ENCODE results near the gene MRM3. TPM values are rescaled to one million over a fixed set of nuclear protein-coding genes. Genes with fewer than 3 reads are reported as not detected.
"Not testable (repeated sequence)": the region's sequence is repeated elsewhere in the genome, so short reads cannot be mapped to it uniquely, and the experiment has no call there.

MRM3 gene
- total RNA-seq, 2 experiments from 2014 or later = 16.9 to 19.6 TPM

DNA sequence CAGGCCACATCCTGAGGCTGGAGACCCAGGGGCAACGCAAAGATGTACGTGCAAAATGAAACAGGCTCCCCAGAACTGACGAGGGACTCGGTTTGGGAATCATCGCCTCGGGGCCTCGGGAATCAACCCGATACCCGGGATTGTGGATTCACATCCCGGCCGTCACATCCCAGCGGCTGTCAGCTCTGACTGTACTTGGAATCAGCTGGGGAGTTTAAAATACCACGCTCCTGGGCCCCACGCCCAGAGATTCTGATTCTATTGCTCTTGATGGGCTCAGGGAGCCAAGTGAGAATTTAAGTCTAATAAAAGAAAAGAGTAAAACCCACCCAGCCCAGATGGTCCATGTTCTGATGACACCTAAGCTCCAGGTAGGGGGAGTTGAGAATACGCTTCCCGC is 42.2 kb downstream of the MRM3 start:
- Mint-ChIP-seq H3K27me3 (no peaks in the 10 kb centered on the region), H3K27ac (no peak overlapping the region), H3K4me1 (no peaks in the 10 kb centered on the region), H3K36me3 (ENCODE audit: low read depth) (no peaks in the 10 kb centered on the region), H3K4me3 (no peak overlapping the region), H3K9me3 (no peaks in the 10 kb centered on the region)
- DNase-seq = no peak
- POLR2A ChIA-PET = no interaction called here
- CTCF ChIA-PET = interaction anchor here (0.7 to 1.0 kb wide), 2 partner anchors 9 to 37 kb away, joined by 3 to 4 read pairs; no protein-coding TSS in a partner anchor

- Mint-ChIP-seq H3K4me3 (no peak overlapping the region), H3K36me3 (ENCODE audit: low read depth) (no peaks in the 10 kb centered on the region), H3K27ac (no peak overlapping the region), H3K27me3 (no peaks in the 10 kb centered on the region), H3K4me1 (no peaks in the 10 kb centered on the region), H3K9me3 (no peaks in the 10 kb centered on the region)
- POLR2A ChIA-PET = no interaction called here
- CTCF ChIA-PET = interaction anchor here (1.0 kb wide), 1 partner anchor 10 kb away, joined by 3 read pairs; no protein-coding TSS in a partner anchor
- DNase-seq = no peak
Observed at GRCh38 chr17:825216-825615, 43.1 kb downstream of the MRM3 start.

DNA sequence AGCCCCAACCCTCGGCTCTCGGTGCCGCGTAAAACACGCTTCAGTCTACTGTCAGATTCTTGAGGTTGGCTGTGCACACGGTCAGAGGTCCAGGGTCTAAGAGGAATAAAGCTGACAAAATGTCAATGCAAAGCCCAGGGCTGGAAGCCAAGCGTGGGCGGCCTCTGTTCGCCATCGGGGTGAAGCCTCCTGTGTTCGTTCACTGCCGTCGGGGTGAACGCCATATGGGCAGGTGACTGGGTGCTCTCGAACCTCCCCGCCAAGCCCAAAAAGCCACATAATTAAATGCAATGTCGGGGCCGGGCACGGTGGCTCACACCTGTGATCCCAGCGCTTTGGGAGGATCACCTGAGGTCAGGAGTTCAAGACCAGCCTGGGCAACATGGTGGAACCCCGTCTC is 44.6 kb downstream of the MRM3 start:
- H3K36me3 Mint-ChIP-seq (ENCODE audit: low read depth) = no peaks in the 10 kb centered on the region
- H3K4me1 Mint-ChIP-seq = no peaks in the 10 kb centered on the region
- ChIA-PET POLR2A (no interaction called here), CTCF (no interaction called here)
- no peak overlapping the region for H3K4me3 Mint-ChIP-seq
- H3K9me3 Mint-ChIP-seq = no peaks in the 10 kb centered on the region
- no peak for DNase-seq
- H3K27ac Mint-ChIP-seq = no peak overlapping the region
- H3K27me3 Mint-ChIP-seq = no peaks in the 10 kb centered on the region

DNA sequence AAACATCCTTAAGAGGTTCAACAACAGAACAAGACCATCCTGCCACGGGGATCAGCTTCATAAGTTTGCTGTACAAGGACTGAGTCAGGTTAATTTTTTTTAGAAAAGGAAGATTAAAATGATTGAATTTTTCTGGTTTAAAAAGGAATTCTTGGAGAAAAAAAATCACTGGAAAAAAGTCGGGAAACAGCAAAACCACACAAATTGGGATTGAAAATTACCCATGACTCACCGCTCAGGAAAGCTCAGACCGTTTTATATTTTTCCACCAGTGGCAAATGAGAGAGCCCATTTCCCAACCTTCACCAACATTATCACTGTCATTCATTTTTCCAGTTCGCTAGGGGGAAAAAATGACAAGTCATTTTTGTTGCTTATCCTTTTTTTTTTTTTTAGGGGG is 46.6 kb downstream of the MRM3 start:
- Mint-ChIP-seq H3K27ac (no peak overlapping the region), H3K4me3 (no peak overlapping the region), H3K27me3 (no peaks in the 10 kb centered on the region), H3K9me3 (no peaks in the 10 kb centered on the region), H3K4me1 (no peaks in the 10 kb centered on the region), H3K36me3 (ENCODE audit: low read depth) (no peaks in the 10 kb centered on the region)
- DNase-seq = no peak
- POLR2A ChIA-PET = no interaction called here
- CTCF ChIA-PET = no interaction called here

DNA sequence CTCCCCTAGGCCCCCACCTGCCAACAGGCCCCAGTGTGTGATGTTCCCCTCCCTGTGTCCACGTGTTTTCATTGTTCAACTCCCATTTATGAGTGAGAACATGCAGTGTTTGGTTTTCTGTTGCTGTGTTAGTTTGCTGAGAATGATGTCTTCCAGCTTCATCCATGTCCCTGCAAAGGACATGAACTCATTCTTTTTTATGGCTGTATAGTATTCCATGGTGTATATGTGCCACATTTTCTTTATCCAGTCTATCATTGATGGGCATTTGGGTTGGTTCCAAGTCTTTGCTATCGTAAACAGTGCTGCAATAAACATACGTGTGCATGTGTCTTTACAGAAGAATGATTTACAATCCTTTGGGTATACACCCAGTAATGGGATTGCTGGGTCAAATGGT is 47.5 kb downstream of the MRM3 start:
- POLR2A ChIA-PET; H3K4me3 Mint-ChIP-seq; H3K9me3 Mint-ChIP-seq; H3K27me3 Mint-ChIP-seq; DNase-seq; H3K36me3 Mint-ChIP-seq (ENCODE audit: low read depth); H3K4me1 Mint-ChIP-seq; CTCF ChIA-PET; H3K27ac Mint-ChIP-seq: not testable (repeated sequence)

GRCh38 chr17:830381-830780 is 48.2 kb downstream of the MRM3 start:
- ChIA-PET CTCF (no interaction called here), POLR2A (no interaction called here)
- DNase-seq = no peak
- no peaks in the 10 kb centered on the region for H3K4me1 Mint-ChIP-seq
- no peaks in the 10 kb centered on the region for H3K36me3 Mint-ChIP-seq (ENCODE audit: low read depth)
- no peaks in the 10 kb centered on the region for H3K27me3 Mint-ChIP-seq
- H3K9me3 Mint-ChIP-seq = no peaks in the 10 kb centered on the region
- no peak overlapping the region for H3K27ac Mint-ChIP-seq
- H3K4me3 Mint-ChIP-seq = no peak overlapping the region

- H3K27me3 Mint-ChIP-seq = no peaks in the 10 kb centered on the region
- H3K36me3 Mint-ChIP-seq (ENCODE audit: low read depth) = no peaks in the 10 kb centered on the region
- DNase-seq = no peak
- H3K9me3 Mint-ChIP-seq = no peaks in the 10 kb centered on the region
- ChIA-PET CTCF (no interaction called here), POLR2A (no interaction called here)
- H3K4me1 Mint-ChIP-seq = no peaks in the 10 kb centered on the region
- no peak overlapping the region for H3K4me3 Mint-ChIP-seq
- H3K27ac Mint-ChIP-seq = no peak overlapping the region
Observed at GRCh38 chr17:830950-831349, 48.8 kb downstream of the MRM3 start.

- H3K9me3 Mint-ChIP-seq = no peaks in the 10 kb centered on the region
- H3K36me3 Mint-ChIP-seq (ENCODE audit: low read depth) = no peaks in the 10 kb centered on the region
- CTCF ChIA-PET = interaction anchor here (0.6 kb wide), 1 partner anchor 622 kb away, joined by 3 read pairs; no protein-coding TSS in a partner anchor
- H3K4me3 Mint-ChIP-seq = no peak overlapping the region
- no peak overlapping the region for H3K27ac Mint-ChIP-seq
- H3K4me1 Mint-ChIP-seq = no peaks in the 10 kb centered on the region
- H3K27me3 Mint-ChIP-seq = no peaks in the 10 kb centered on the region
- POLR2A ChIA-PET = no interaction called here
- DNase-seq = no peak
Observed at GRCh38 chr17:834136-834535, 52.0 kb downstream of the MRM3 start.

DNA sequence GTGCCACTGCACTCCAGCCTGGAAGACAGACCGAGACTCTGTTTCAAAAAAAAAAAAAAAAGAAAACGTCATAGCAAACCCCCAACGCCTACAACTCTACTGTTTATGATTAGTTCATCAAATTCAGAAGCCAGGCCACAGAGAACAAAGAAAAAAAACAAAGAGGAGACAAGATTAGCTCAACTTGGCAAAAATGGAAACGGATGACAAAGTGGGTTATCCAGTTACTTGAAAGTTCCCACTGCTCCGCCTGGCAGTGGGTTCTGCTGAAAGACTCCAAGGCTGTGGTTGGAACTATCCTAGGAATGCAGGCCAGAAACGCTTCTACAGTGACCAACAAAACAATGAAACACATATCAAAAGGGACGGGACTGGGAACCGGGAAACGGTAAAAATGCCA is 53.1 kb downstream of the MRM3 start:
- Mint-ChIP-seq H3K9me3 (no peaks in the 10 kb centered on the region), H3K27me3 (no peaks in the 10 kb centered on the region), H3K4me1 (no peaks in the 10 kb centered on the region), H3K36me3 (ENCODE audit: low read depth) (no peaks in the 10 kb centered on the region), H3K27ac (no peak overlapping the region), H3K4me3 (no peak overlapping the region)
- no peak for DNase-seq
- POLR2A ChIA-PET = no interaction called here
- CTCF ChIA-PET = no interaction called here

- H3K27ac Mint-ChIP-seq; POLR2A ChIA-PET; H3K36me3 Mint-ChIP-seq (ENCODE audit: low read depth): not testable (repeated sequence)
Observed at GRCh38 chr17:835721-836120, 53.6 kb downstream of the MRM3 start.

DNA sequence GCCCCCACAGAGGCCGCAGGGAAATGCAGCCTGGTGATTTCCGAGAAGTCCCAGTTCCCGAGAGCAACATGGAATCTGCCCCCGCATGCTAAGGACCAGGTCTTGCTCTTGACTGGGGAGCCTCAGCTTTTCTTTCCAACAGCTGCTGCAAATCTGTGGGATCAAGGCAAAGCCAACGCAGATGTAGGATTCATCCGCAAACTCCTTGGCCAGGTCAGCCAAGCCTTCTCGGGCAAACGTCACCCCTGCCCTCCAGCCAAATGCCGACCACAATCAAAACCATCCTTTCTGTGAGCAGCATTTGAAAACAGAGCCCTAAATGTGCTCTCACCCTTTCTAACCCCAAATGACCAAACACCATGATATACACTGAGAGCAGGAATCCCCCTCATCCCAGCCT is 54.0 kb downstream of the MRM3 start:
- Mint-ChIP-seq H3K27me3 (no peaks in the 10 kb centered on the region), H3K27ac (no peak overlapping the region), H3K9me3 (no peaks in the 10 kb centered on the region), H3K4me1 (no peaks in the 10 kb centered on the region), H3K36me3 (ENCODE audit: low read depth) (no peaks in the 10 kb centered on the region), H3K4me3 (no peak overlapping the region)
- ChIA-PET CTCF (no interaction called here), POLR2A (no interaction called here)
- DNase-seq = no peak

More at GRCh38 chr17:835721-836120, 53.6 kb downstream of the MRM3 start:
- H3K4me3 Mint-ChIP-seq, CTCF ChIA-PET, DNase-seq, H3K9me3 Mint-ChIP-seq, H3K4me1 Mint-ChIP-seq, H3K27me3 Mint-ChIP-seq: not testable (repeated sequence)

- no peaks in the 10 kb centered on the region for H3K36me3 Mint-ChIP-seq (ENCODE audit: low read depth)
Observed at GRCh38 chr17:838486-838885, 56.3 kb downstream of the MRM3 start.

GRCh38 chr17:841313-841712 is 59.2 kb downstream of the MRM3 start:
- H3K9me3 Mint-ChIP-seq = no peaks in the 10 kb centered on the region
- H3K27me3 Mint-ChIP-seq = peaks cover 8% of the 10 kb centered on the region
- ChIA-PET CTCF (no interaction called here), POLR2A (no interaction called here)
- H3K36me3 Mint-ChIP-seq (ENCODE audit: low read depth) = no peaks in the 10 kb centered on the region
- no peak overlapping the region for H3K4me3 Mint-ChIP-seq
- H3K4me1 Mint-ChIP-seq = no peaks in the 10 kb centered on the region
- no peak for DNase-seq
- H3K27ac Mint-ChIP-seq = no peak overlapping the region

More at GRCh38 chr17:838486-838885, 56.3 kb downstream of the MRM3 start:
- DNase-seq = no peak
- Mint-ChIP-seq H3K4me1 (no peaks in the 10 kb centered on the region), H3K27ac (no peak overlapping the region), H3K9me3 (no peaks in the 10 kb centered on the region), H3K27me3 (no peaks in the 10 kb centered on the region), H3K4me3 (no peak overlapping the region)
- ChIA-PET POLR2A (no interaction called here), CTCF (no interaction called here)
